GM18519 (cell line): ENCODE results near the gene ROBO2.

ENCODE experiments used
- ATAC-seq: cut with Tn5 transposase; IDR thresholded peaks from one replicate; pipeline ENCODE4 v1.9.1; 2021; ENCODE audit warnings: mild to moderate bottlenecking, moderate library complexity; ENCODE audit not compliant: unreplicated experiment, low FRiP score

Gene ROBO2

GRCh38 chr3:77052051-77052501, 12.2 kb downstream of the ROBO2 start:
- ATAC-seq, result no peak

- ATAC-seq, result no peak
Measured at GRCh38 chr3:77052733-77053670, 13.1 kb downstream of the ROBO2 start.

- ATAC-seq, result no peak
Measured at GRCh38 chr3:77053795-77054194, 13.9 kb downstream of the ROBO2 start.

GRCh38 chr3:77055841-77056341, 16.0 kb downstream of the ROBO2 start:
- ATAC-seq, result no peak

GRCh38 chr3:77059354-77059753, 19.5 kb downstream of the ROBO2 start:
- ATAC-seq, result no peak

GRCh38 chr3:77063423-77063822, 23.5 kb downstream of the ROBO2 start:
- no peak for ATAC-seq

- no peak for ATAC-seq
Measured at GRCh38 chr3:77065750-77066149, 25.9 kb downstream of the ROBO2 start.

- no peak for ATAC-seq
Measured at GRCh38 chr3:77066829-77067228, 26.9 kb downstream of the ROBO2 start.

- no peak for ATAC-seq
Measured at GRCh38 chr3:77068808-77069207, 28.9 kb downstream of the ROBO2 start.

- no peak for ATAC-seq
Measured at GRCh38 chr3:77071364-77071763, 31.5 kb downstream of the ROBO2 start.

- ATAC-seq, result no peak
Measured at GRCh38 chr3:77071809-77072208, 31.9 kb downstream of the ROBO2 start.

GRCh38 chr3:77072232-77072631, 32.3 kb downstream of the ROBO2 start:
- no peak for ATAC-seq

- no peak for ATAC-seq
Measured at GRCh38 chr3:77078279-77078678, 38.4 kb downstream of the ROBO2 start.

- no peak for ATAC-seq
Measured at GRCh38 chr3:77079988-77080610, 40.2 kb downstream of the ROBO2 start.

GRCh38 chr3:77081240-77081661, 41.4 kb downstream of the ROBO2 start:
- ATAC-seq, result no peak

- ATAC-seq, result no peak
Measured at GRCh38 chr3:77084511-77084910, 44.6 kb downstream of the ROBO2 start.

GRCh38 chr3:77086408-77086807, 46.5 kb downstream of the ROBO2 start:
- no peak for ATAC-seq

- ATAC-seq, result no peak
Measured at GRCh38 chr3:77091809-77092208, 51.9 kb downstream of the ROBO2 start.

- no peak for ATAC-seq
Measured at GRCh38 chr3:77093101-77093500, 53.2 kb downstream of the ROBO2 start.

- no peak for ATAC-seq
Measured at GRCh38 chr3:77096145-77096544, 56.2 kb downstream of the ROBO2 start.
